ENCODE results near the gene PROSER3. TPM values are rescaled to one million over a fixed set of nuclear protein-coding genes. Genes with fewer than 3 reads are reported as not detected.

PROSER3 gene
- total and polyA plus RNA-seq, 2 experiments from 2014 or later, result 21.8 to 28.0 TPM

GRCh38 chr19:35777961-35778360 lies 20.0 kb downstream of the PROSER3 start (continued):
- TF ChIP-seq NANOG (IDR thresholded peaks at IDR 0.05; ENCODE audit: borderline replicate concordance) (no peak), CREB1 (CRISPR knock-in tag; IDR thresholded peaks at IDR 0.05; ENCODE audit: low read depth) (no peak), EZH2 (IDR thresholded peaks at IDR 0.05; ENCODE audit: low read depth, unreplicated experiment) (no peak), ZNF114 (CRISPR knock-in tag; IDR thresholded peaks at IDR 0.05) (no peak), EZH2phosphoT487 (IDR thresholded peaks at IDR 0.05; ENCODE audit: unreplicated experiment) (no peak)
- TF ChIP-seq, protein P1, sequence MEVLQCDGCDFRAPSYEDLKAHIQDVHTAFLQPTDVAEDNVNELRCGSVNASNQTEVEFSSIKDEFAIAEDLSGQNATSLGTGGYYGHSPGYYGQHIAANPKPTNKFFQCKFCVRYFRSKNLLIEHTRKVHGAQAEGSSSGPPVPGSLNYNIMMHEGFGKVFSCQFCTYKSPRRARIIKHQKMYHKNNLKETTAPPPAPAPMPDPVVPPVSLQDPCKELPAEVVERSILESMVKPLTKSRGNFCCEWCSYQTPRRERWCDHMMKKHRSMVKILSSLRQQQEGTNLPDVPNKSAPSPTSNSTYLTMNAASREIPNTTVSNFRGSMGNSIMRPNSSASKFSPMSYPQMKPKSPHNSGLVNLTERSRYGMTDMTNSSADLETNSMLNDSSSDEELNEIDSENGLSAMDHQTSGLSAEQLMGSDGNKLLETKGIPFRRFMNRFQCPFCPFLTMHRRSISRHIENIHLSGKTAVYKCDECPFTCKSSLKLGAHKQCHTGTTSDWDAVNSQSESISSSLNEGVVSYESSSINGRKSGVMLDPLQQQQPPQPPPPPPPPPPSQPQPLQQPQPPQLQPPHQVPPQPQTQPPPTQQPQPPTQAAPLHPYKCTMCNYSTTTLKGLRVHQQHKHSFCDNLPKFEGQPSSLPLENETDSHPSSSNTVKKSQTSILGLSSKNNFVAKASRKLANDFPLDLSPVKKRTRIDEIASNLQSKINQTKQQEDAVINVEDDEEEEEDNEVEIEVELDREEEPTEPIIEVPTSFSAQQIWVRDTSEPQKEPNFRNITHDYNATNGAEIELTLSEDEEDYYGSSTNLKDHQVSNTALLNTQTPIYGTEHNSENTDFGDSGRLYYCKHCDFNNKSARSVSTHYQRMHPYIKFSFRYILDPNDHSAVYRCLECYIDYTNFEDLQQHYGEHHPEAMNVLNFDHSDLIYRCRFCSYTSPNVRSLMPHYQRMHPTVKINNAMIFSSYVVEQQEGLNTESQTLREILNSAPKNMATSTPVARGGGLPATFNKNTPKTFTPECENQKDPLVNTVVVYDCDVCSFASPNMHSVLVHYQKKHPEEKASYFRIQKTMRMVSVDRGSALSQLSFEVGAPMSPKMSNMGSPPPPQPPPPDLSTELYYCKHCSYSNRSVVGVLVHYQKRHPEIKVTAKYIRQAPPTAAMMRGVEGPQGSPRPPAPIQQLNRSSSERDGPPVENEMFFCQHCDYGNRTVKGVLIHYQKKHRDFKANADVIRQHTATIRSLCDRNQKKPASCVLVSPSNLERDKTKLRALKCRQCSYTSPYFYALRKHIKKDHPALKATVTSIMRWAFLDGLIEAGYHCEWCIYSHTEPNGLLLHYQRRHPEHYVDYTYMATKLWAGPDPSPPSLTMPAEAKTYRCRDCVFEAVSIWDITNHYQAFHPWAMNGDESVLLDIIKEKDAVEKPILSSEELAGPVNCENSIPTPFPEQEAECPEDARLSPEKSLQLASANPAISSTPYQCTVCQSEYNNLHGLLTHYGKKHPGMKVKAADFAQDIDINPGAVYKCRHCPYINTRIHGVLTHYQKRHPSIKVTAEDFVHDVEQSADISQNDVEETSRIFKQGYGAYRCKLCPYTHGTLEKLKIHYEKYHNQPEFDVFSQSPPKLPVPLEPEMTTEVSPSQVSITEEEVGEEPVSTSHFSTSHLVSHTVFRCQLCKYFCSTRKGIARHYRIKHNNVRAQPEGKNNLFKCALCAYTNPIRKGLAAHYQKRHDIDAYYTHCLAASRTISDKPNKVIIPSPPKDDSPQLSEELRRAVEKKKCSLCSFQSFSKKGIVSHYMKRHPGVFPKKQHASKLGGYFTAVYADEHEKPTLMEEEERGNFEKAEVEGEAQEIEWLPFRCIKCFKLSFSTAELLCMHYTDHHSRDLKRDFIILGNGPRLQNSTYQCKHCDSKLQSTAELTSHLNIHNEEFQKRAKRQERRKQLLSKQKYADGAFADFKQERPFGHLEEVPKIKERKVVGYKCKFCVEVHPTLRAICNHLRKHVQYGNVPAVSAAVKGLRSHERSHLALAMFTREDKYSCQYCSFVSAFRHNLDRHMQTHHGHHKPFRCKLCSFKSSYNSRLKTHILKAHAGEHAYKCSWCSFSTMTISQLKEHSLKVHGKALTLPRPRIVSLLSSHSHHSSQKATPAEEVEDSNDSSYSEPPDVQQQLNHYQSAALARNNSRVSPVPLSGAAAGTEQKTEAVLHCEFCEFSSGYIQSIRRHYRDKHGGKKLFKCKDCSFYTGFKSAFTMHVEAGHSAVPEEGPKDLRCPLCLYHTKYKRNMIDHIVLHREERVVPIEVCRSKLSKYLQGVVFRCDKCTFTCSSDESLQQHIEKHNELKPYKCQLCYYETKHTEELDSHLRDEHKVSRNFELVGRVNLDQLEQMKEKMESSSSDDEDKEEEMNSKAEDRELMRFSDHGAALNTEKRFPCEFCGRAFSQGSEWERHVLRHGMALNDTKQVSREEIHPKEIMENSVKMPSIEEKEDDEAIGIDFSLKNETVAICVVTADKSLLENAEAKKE (CRISPR knock-in tag; IDR thresholded peaks at IDR 0.05), result no peak

DNA sequence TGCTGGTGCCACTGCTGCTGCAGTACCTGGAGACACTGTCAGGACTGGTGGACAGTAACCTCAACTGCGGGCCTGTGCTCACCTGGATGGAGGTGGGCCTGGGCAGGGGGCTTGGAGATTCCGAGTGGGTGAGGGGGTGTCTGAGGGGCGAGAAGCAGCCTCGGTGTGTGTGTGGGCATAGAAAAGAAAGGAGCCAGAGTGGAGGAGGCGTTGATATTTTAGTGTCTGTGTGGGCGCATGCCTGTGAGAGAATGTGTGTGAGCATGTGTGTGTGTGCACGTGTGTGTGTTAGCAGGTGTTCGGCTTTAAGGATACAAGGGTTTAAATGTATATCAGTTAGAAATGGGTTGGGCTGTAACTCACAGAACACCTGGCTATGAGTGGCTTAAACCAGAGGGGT lies 21.1 kb downstream of the PROSER3 start:
- Histone ChIP-seq H3K4me1 (ENCODE audit: insufficient read depth) (peaks cover 29% of the 10 kb centered on the region), H3K79me2 (replicated peaks; ENCODE audit: insufficient read depth) (no peaks in the 10 kb centered on the region), H3K4me3 (no peak overlapping the region), H3K36me3 (ENCODE audit: insufficient read depth) (no peaks in the 10 kb centered on the region), H3K9me2 (ENCODE audit: insufficient read depth) (no peaks in the 10 kb centered on the region), H3K4me2 (no peak overlapping the region), H2AFZ (no peak overlapping the region), H4K20me1 (replicated peaks; ENCODE audit: insufficient read depth) (no peaks in the 10 kb centered on the region), H3F3A (replicated peaks; ENCODE audit: low read depth) (peaks cover 9% of the 10 kb centered on the region; the same call in 1 of the 2 replicates), H3K27ac (ENCODE audit: low read depth) (no peak overlapping the region), H3K27me3 (ENCODE audit: insufficient read depth) (peaks cover 11% of the 10 kb centered on the region)
- peaks cover 51% of the 10 kb centered on the region for H3K4me1 Mint-ChIP-seq
- no peak for TF ChIP-seq NANOG (IDR thresholded peaks at IDR 0.05; ENCODE audit: borderline replicate concordance)
- TF ChIP-seq, protein P2, sequence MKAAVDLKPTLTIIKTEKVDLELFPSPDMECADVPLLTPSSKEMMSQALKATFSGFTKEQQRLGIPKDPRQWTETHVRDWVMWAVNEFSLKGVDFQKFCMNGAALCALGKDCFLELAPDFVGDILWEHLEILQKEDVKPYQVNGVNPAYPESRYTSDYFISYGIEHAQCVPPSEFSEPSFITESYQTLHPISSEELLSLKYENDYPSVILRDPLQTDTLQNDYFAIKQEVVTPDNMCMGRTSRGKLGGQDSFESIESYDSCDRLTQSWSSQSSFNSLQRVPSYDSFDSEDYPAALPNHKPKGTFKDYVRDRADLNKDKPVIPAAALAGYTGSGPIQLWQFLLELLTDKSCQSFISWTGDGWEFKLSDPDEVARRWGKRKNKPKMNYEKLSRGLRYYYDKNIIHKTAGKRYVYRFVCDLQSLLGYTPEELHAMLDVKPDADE (IDR thresholded peaks at IDR 0.05), result no peak
- no peak for TF ChIP-seq EZH2 (IDR thresholded peaks at IDR 0.05; ENCODE audit: low read depth, unreplicated experiment)
- TF ChIP-seq CREB1 (CRISPR knock-in tag; IDR thresholded peaks at IDR 0.05; ENCODE audit: low read depth), result no peak
- ATAC-seq, result no peak
- no peak for DNase-seq (ENCODE audit: low spot score)
- H3K36me3 Mint-ChIP-seq (ENCODE audit: low read depth), result peaks cover 6% of the 10 kb centered on the region; the same call in 1 of the 3 replicates
- H3K27me3 Mint-ChIP-seq (ENCODE audit: insufficient read depth, low read depth, poor library complexity), result peaks cover 35% of the 10 kb centered on the region
- H3K4me3 Mint-ChIP-seq, result no peak overlapping the region
- H3K27ac Mint-ChIP-seq, result no peak overlapping the region
- H3K9me3 Mint-ChIP-seq, result no peaks in the 10 kb centered on the region; the same call in 2 of the 3 replicates

Data from GM23338 (cell line).